ENCODE data around the gene ALKBH3.

Gene ALKBH3

GRCh38 chr11:43880640-43881159 lies at the start of gene ALKBH3:
TSS of gene ALKBH3 (plus strand) at chr11:43880831. CDS start at chr11:43882653, 1,822 bp downstream.
- peak; percentile 86 for DNase-seq

- DNase-seq, result peak; percentile 37
Observed at GRCh38 chr11:43830928-43831440, 49.6 kb upstream of the ALKBH3 start.

GRCh38 chr11:43832536-43832935 lies 48.1 kb upstream of the ALKBH3 start:
- no peak for DNase-seq

GRCh38 chr11:43833657-43834073 lies 47.0 kb upstream of the ALKBH3 start:
- no peak for DNase-seq

GRCh38 chr11:43834286-43834685 lies 46.3 kb upstream of the ALKBH3 start:
- DNase-seq, result no peak

- DNase-seq, result no peak
Observed at GRCh38 chr11:43835104-43835503, 45.5 kb upstream of the ALKBH3 start.

GRCh38 chr11:43837879-43838278 lies 42.8 kb upstream of the ALKBH3 start:
- no peak for DNase-seq

GRCh38 chr11:43842021-43842420 lies 38.6 kb upstream of the ALKBH3 start:
- DNase-seq, result no peak

- no peak for DNase-seq
Observed at GRCh38 chr11:43845816-43846215, 34.8 kb upstream of the ALKBH3 start.

- DNase-seq, result peak; percentile 56
Observed at GRCh38 chr11:43852057-43852636, 28.5 kb upstream of the ALKBH3 start.

GRCh38 chr11:43853781-43854180 lies 26.9 kb upstream of the ALKBH3 start:
- no peak for DNase-seq

GRCh38 chr11:43856993-43857392 lies 23.6 kb upstream of the ALKBH3 start:
- no peak for DNase-seq

- no peak for DNase-seq
Observed at GRCh38 chr11:43861141-43861540, 19.5 kb upstream of the ALKBH3 start.

GRCh38 chr11:43866520-43866919 lies 14.1 kb upstream of the ALKBH3 start:
- no peak for DNase-seq

- no peak for DNase-seq
Observed at GRCh38 chr11:43866969-43867368, 13.7 kb upstream of the ALKBH3 start.

GRCh38 chr11:43868852-43869567 lies 11.6 kb upstream of the ALKBH3 start:
- DNase-seq, result peak; percentile 8

- no peak for DNase-seq
Observed at GRCh38 chr11:43871051-43871450, 9.6 kb upstream of the ALKBH3 start.

GRCh38 chr11:43872995-43873394 lies 7.6 kb upstream of the ALKBH3 start:
- DNase-seq, result no peak

- DNase-seq, result no peak
Observed at GRCh38 chr11:43874078-43874477, 6.6 kb upstream of the ALKBH3 start.

GRCh38 chr11:43874738-43875137 lies 5.9 kb upstream of the ALKBH3 start:
- DNase-seq, result no peak

- DNase-seq, result no peak
Observed at GRCh38 chr11:43879789-43880639, 617 bp upstream of the ALKBH3 start.

GRCh38 chr11:43892851-43893250 lies 12.2 kb downstream of the ALKBH3 start:
- DNase-seq, result no peak

GRCh38 chr11:43894546-43894945 lies 13.9 kb downstream of the ALKBH3 start:
- DNase-seq, result no peak
